HepG2 (cell line): Measurements from ENCODE around the gene PHAX. TPM values are rescaled to one million over a fixed set of nuclear protein-coding genes. Genes with fewer than 3 reads are reported as not detected.

Source experiments
- ARHGAP35 ChIP-seq: sonication (generic); formaldehyde crosslinking; IDR thresholded peaks from 2 replicates; pipeline ENCODE4 v1.9.0; 2022; ENCODE audit warnings: mild to moderate bottlenecking, inconsistent platforms, moderate library complexity, missing genetic modification reagents, borderline replicate concordance
- HOXA3 ChIP-seq: sonication (generic); formaldehyde crosslinking; IDR thresholded peaks from 2 replicates; pipeline ENCODE4 v1.5.0; 2020; ENCODE audit warnings: missing genetic modification reagents
- MLX ChIP-seq: IDR thresholded peaks from 2 replicates; pipeline ENCODE4 v1.6.1; 2016
- PHF21A ChIP-seq: sonication (generic); formaldehyde crosslinking; IDR thresholded peaks from 2 replicates; pipeline ENCODE4 v1.5.0; 2020; ENCODE audit warnings: mild to moderate bottlenecking, missing genetic modification reagents
- PHF8 ChIP-seq: sonication (generic); formaldehyde crosslinking; IDR thresholded peaks from 2 replicates; pipeline ENCODE4 v1.5.0; 2020; ENCODE audit warnings: missing genetic modification reagents
- POGZ ChIP-seq: sonication (generic); formaldehyde crosslinking; IDR thresholded peaks from 2 replicates; pipeline ENCODE4 v1.4.0; 2020; ENCODE audit warnings: mild to moderate bottlenecking, missing genetic modification reagents
- SUZ12 ChIP-seq: fragments of 150-350 bp; IDR thresholded peaks from 2 replicates; pipeline ENCODE4 v1.6.1; 2014; ENCODE audit warnings: low read depth, low read length
- TAF1 ChIP-seq: sonication (generic); formaldehyde crosslinking; IDR thresholded peaks from 2 replicates; pipeline ENCODE4 v1.4.0; 2020; ENCODE audit warnings: missing genetic modification reagents
- TEF ChIP-seq: sonication (generic); formaldehyde crosslinking; IDR thresholded peaks from 2 replicates; pipeline ENCODE4 v1.5.0; 2020; ENCODE audit warnings: missing genetic modification reagents
- ZBTB10 ChIP-seq: sonication (generic); formaldehyde crosslinking; IDR thresholded peaks from 2 replicates; pipeline ENCODE4 v1.4.0; 2020; ENCODE audit warnings: missing genetic modification reagents, borderline replicate concordance
- ZBTB3 ChIP-seq: sonication (generic); formaldehyde crosslinking; IDR thresholded peaks from 2 replicates; pipeline ENCODE4 v1.4.0; 2020; ENCODE audit warnings: low read depth, mild to moderate bottlenecking, moderate library complexity, missing genetic modification reagents, borderline replicate concordance
- ZC3H4 ChIP-seq: sonication (generic); formaldehyde crosslinking; IDR thresholded peaks from 2 replicates; pipeline ENCODE4 v1.4.0; 2020; ENCODE audit warnings: missing genetic modification reagents, borderline replicate concordance
- ZNF251 ChIP-seq: sonication (generic); formaldehyde crosslinking; IDR thresholded peaks from 2 replicates; pipeline ENCODE4 v1.9.0; 2021; ENCODE audit warnings: mild to moderate bottlenecking, missing genetic modification reagents
- ZNF282 ChIP-seq: fragments of 450-650 bp; IDR thresholded peaks from 2 replicates; pipeline ENCODE4 v1.6.1; 2018; ENCODE audit not compliant: partially characterized antibody
- ZNF30 ChIP-seq: sonication (generic); formaldehyde crosslinking; IDR thresholded peaks from 2 replicates; pipeline ENCODE4 v1.5.0; 2020; ENCODE audit warnings: mild to moderate bottlenecking, missing genetic modification reagents
- ZNF564 ChIP-seq: sonication (generic); formaldehyde crosslinking; IDR thresholded peaks from 2 replicates; pipeline ENCODE4 v1.8.1; 2023; ENCODE audit warnings: mild to moderate bottlenecking, missing genetic modification reagents
- polyA plus RNA-seq, 8 experiments: library from polyadenylated mRNA; depleted of rRNA in 3 of 8; stranded (reverse) in 7 of 8; unstranded in 1 of 8; fragments of >200 nt; fragmentation: Illumina TruSeq in 4 of 8; extraction: Trizol in 4 of 8; gene quantifications; 2 replicates each; pipeline versions ENCODE4 v1.2.1 to v1.2.3, GENCODE V29; 2011 to 2016; ENCODE audit warnings: low read depth in 4 of 8, missing spikeins in 1 of 8, mixed read lengths in 1 of 8; ENCODE audit not compliant: insufficient read depth in 1 of 8
- total RNA-seq, 5 experiments: library from RNA; depleted of rRNA; stranded (reverse); fragments of >200 nt; fragmentation: Illumina TruSeq; extraction: Trizol; gene quantifications; 2 replicates each; pipeline ENCODE4 v1.2.3, GENCODE V29; 2016; ENCODE audit warnings: low read depth in 1 of 5
- TF ChIP-seq, protein P1 (sequence below): sonication (generic); formaldehyde crosslinking; IDR thresholded peaks from 2 replicates; pipeline ENCODE4 v1.8.1; 2023; ENCODE audit warnings: mild to moderate bottlenecking, inconsistent platforms, moderate library complexity, missing genetic modification reagents, borderline replicate concordance
- TF ChIP-seq, protein P2 (sequence below): sonication (generic); formaldehyde crosslinking; IDR thresholded peaks from 2 replicates; pipeline ENCODE4 v1.4.0; 2020; ENCODE audit warnings: low read depth, mild to moderate bottlenecking, missing genetic modification reagents

Gene PHAX
- total and polyA plus RNA-seq, 2 of the 13 experiments (the other 11 are each of a cell fraction or from before 2014, with no cell fraction given) = 20.0 to 59.7 TPM

DNA sequence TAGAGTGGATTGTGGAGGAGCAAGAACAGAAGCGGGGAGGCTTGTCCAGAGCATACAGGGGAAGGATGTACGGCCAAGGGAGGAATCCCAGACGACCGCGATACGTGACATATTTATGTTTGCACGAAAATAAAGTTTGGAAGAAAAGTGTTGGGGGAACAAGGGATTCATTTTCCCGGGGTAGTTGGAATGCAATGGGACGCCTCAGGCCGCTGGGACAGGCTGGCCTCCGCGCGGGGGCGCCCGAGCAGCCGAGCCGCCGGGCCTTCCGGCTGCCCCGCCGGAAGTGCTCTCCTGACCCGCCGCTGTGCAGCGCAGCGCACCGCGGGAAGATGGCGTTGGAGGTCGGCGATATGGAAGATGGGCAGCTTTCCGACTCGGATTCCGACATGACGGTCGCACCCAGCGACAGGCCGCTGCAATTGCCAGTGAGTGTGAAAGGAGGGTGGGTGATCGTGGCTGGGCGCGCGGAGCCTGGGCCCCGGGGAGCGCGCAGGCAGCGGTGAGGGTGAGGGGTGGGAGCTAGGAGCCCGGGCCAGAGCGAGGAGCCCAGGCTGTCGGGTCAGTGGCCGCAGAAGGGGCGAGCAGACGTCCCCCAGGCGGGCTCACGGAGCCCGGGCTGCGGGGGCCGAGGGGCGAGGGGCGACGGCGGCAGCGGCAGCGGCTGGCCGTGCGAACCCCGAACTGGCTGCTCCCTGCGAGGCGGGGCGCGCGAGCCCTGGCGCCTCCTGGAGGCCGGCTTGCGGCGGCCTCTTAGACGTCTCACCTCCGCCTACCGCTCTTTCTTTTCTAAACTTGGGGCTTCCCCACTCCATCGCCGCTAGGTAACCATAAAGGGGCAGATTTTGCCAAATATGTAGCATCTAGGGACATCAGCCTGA, at the start of gene PHAX (continued):
- TF ChIP-seq ZBTB3 (CRISPR knock-in tag) = 0 out of 2 replicates have a peak, but pooled peaks have one; percentile 58
- TF ChIP-seq TAF1 (CRISPR knock-in tag) = peak; percentile 89
- no peak for TF ChIP-seq MLX (CRISPR knock-in tag)
- TF ChIP-seq SUZ12 = no peak
- TF ChIP-seq ZNF251 (CRISPR knock-in tag) = no peak
- peak; percentile 81; the same call in 1 of the 2 replicates for TF ChIP-seq ARHGAP35 (CRISPR knock-in tag)
- TF ChIP-seq ZNF564 (CRISPR knock-in tag) = no peak; the same call in 1 of the 2 replicates
- TF ChIP-seq ZC3H4 (CRISPR knock-in tag) = no peak; the same call in 1 of the 2 replicates
- peak; percentile 93 for TF ChIP-seq HOXA3 (CRISPR knock-in tag)
- no peak for TF ChIP-seq TEF (CRISPR knock-in tag)
- TF ChIP-seq, protein P1, sequence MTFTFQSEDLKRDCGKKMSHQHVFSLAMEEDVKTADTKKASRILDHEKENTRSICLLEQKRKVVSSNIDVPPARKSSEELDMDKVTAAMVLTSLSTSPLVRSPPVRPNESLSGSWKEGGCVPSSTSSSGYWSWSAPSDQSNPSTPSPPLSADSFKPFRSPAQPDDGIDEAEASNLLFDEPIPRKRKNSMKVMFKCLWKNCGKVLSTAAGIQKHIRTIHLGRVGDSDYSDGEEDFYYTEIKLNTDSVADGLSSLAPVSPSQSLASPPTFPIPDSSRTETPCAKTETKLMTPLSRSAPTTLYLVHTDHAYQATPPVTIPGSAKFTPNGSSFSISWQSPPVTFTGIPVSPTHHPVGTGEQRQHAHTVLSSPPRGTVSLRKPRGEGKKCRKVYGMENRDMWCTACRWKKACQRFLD (CRISPR knock-in tag) = 0 out of 2 replicates have a peak, but pooled peaks have one; percentile 63
- no peak for TF ChIP-seq ZBTB10
- TF ChIP-seq PHF8 = peak; percentile 90
- TF ChIP-seq POGZ = peak; percentile 91
- peak; percentile 66; the same call in 1 of the 2 replicates for TF ChIP-seq PHF21A (CRISPR knock-in tag)
- peak; percentile 72; the same call in 1 of the 2 replicates for TF ChIP-seq ZNF30
- TF ChIP-seq, protein P2, sequence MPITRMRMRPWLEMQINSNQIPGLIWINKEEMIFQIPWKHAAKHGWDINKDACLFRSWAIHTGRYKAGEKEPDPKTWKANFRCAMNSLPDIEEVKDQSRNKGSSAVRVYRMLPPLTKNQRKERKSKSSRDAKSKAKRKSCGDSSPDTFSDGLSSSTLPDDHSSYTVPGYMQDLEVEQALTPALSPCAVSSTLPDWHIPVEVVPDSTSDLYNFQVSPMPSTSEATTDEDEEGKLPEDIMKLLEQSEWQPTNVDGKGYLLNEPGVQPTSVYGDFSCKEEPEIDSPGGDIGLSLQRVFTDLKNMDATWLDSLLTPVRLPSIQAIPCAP (CRISPR knock-in tag) = no peak
- no peak for TF ChIP-seq ZNF282
